ENCODE data around the gene SUPT3H.

DNA sequence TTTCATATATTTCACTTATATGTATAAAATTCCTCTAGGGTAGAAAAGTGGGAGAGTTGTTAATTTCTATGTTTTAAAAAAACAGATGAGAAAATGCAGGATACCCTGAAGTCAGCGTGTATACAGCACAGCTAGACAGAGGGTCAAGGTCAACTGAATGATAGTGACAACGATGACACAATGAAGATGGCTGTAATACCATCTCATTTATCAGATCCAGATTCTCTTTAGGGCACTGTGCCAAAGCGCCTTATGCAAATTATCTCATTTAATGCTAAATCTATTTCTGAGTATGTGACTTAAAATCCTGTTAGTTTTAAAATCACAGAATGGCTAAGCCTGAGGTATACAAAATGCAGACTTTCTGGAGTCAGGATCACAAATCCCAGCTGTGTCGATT, 481.0 kb downstream of the SUPT3H start:
- TF ChIP-seq POLR2A (IDR thresholded peaks at IDR 0.05) (no peak), CTCF (IDR thresholded peaks at IDR 0.05) (no peak)

All from transverse colon (tissue), 3 donors.